ENCODE data around the gene CRIM1.

DNA sequence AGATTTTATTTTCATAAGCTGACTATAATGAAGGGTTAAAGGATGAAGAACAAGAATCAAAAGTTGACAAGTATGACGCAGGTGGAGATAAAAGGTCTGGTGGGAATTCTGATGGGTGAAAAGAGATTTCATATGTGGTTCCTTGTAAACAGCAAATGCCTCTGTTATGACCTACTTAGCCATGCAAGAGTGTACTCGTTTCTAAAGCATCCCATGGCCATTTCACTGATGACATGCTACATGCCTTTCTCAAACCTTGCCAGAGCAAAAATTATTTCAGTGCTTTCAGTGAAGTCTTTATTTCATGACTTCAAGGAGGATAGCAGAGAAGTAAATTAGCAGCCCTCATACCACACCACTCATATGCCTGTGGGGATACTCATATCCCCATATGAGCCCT is 170.6 kb downstream of the CRIM1 start:
- TF ChIP-seq, protein P1, sequence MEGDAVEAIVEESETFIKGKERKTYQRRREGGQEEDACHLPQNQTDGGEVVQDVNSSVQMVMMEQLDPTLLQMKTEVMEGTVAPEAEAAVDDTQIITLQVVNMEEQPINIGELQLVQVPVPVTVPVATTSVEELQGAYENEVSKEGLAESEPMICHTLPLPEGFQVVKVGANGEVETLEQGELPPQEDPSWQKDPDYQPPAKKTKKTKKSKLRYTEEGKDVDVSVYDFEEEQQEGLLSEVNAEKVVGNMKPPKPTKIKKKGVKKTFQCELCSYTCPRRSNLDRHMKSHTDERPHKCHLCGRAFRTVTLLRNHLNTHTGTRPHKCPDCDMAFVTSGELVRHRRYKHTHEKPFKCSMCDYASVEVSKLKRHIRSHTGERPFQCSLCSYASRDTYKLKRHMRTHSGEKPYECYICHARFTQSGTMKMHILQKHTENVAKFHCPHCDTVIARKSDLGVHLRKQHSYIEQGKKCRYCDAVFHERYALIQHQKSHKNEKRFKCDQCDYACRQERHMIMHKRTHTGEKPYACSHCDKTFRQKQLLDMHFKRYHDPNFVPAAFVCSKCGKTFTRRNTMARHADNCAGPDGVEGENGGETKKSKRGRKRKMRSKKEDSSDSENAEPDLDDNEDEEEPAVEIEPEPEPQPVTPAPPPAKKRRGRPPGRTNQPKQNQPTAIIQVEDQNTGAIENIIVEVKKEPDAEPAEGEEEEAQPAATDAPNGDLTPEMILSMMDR (IDR thresholded peaks at IDR 0.05), result no peak
- no peak for TF ChIP-seq ZNF317 (CRISPR knock-in tag; IDR thresholded peaks at IDR 0.05; ENCODE audit: borderline replicate concordance, low read depth)
- TF ChIP-seq, protein P2, sequence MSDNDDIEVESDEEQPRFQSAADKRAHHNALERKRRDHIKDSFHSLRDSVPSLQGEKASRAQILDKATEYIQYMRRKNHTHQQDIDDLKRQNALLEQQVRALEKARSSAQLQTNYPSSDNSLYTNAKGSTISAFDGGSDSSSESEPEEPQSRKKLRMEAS (CRISPR knock-in tag; IDR thresholded peaks at IDR 0.05), result no peak
- TF ChIP-seq, protein P3, sequence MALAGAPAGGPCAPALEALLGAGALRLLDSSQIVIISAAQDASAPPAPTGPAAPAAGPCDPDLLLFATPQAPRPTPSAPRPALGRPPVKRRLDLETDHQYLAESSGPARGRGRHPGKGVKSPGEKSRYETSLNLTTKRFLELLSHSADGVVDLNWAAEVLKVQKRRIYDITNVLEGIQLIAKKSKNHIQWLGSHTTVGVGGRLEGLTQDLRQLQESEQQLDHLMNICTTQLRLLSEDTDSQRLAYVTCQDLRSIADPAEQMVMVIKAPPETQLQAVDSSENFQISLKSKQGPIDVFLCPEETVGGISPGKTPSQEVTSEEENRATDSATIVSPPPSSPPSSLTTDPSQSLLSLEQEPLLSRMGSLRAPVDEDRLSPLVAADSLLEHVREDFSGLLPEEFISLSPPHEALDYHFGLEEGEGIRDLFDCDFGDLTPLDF (CRISPR knock-in tag; IDR thresholded peaks at IDR 0.05), result no peak
- no peak for TF ChIP-seq GABPB1 (CRISPR knock-in tag; IDR thresholded peaks at IDR 0.05)
- TF ChIP-seq FOXJ3 (CRISPR knock-in tag; IDR thresholded peaks at IDR 0.05; ENCODE audit: borderline replicate concordance), result no peak
- no peak for TF ChIP-seq JUN (CRISPR knock-in tag; IDR thresholded peaks at IDR 0.05)
- TF ChIP-seq, protein P4, sequence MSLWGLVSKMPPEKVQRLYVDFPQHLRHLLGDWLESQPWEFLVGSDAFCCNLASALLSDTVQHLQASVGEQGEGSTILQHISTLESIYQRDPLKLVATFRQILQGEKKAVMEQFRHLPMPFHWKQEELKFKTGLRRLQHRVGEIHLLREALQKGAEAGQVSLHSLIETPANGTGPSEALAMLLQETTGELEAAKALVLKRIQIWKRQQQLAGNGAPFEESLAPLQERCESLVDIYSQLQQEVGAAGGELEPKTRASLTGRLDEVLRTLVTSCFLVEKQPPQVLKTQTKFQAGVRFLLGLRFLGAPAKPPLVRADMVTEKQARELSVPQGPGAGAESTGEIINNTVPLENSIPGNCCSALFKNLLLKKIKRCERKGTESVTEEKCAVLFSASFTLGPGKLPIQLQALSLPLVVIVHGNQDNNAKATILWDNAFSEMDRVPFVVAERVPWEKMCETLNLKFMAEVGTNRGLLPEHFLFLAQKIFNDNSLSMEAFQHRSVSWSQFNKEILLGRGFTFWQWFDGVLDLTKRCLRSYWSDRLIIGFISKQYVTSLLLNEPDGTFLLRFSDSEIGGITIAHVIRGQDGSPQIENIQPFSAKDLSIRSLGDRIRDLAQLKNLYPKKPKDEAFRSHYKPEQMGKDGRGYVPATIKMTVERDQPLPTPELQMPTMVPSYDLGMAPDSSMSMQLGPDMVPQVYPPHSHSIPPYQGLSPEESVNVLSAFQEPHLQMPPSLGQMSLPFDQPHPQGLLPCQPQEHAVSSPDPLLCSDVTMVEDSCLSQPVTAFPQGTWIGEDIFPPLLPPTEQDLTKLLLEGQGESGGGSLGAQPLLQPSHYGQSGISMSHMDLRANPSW (CRISPR knock-in tag; conservative IDR thresholded peaks at IDR 0.05; ENCODE audit: low read depth), result no peak
- TF ChIP-seq, protein P5, sequence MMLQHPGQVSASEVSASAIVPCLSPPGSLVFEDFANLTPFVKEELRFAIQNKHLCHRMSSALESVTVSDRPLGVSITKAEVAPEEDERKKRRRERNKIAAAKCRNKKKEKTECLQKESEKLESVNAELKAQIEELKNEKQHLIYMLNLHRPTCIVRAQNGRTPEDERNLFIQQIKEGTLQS (CRISPR knock-in tag; conservative IDR thresholded peaks at IDR 0.05), result no peak
